Cerebellar cortex (tissue), 1 donor: ENCODE results near the gene ALDH2.
"Not testable (repeated sequence)": the region's sequence is repeated elsewhere in the genome, so short reads cannot be mapped to it uniquely, and the experiment has no call there.

ENCODE experiments used
- DNase-seq: peaks from one replicate; pipeline ENCODE4 v3.0.0-alpha.2; 2015; ENCODE audit warnings: low spot score

The ALDH2 gene

GRCh38 chr12:111827907-111828306, 61.2 kb downstream of the ALDH2 start:
- DNase-seq = no peak

GRCh38 chr12:111828338-111828979, 61.7 kb downstream of the ALDH2 start:
- DNase-seq = no peak

- DNase-seq = not testable (repeated sequence)
Measured at GRCh38 chr12:111829635-111830034, 62.9 kb downstream of the ALDH2 start.

- DNase-seq = not testable (repeated sequence)
Measured at GRCh38 chr12:111834740-111835386, 68.1 kb downstream of the ALDH2 start.

- DNase-seq = not testable (repeated sequence)
Measured at GRCh38 chr12:111835531-111836181, 68.9 kb downstream of the ALDH2 start.

- DNase-seq = no peak
Measured at GRCh38 chr12:111838353-111838752, 71.6 kb downstream of the ALDH2 start.

- DNase-seq = no peak
Measured at GRCh38 chr12:111840807-111841206, 74.1 kb downstream of the ALDH2 start.

- DNase-seq = no peak
Measured at GRCh38 chr12:111841236-111841749, 74.6 kb downstream of the ALDH2 start.

GRCh38 chr12:111841750-111842555, 75.2 kb downstream of the ALDH2 start, which contains the start of gene MAPKAPK5:
TSS of gene MAPKAPK5 (plus strand) at chr12:111842228. CDS start at chr12:111842734, 506 bp downstream.
- DNase-seq = peak; percentile 92

GRCh38 chr12:111842556-111843396, 76.0 kb downstream of the ALDH2 start:
- no peak for DNase-seq

GRCh38 chr12:111846016-111846415, 79.3 kb downstream of the ALDH2 start:
- DNase-seq = peak; percentile 32

GRCh38 chr12:111850526-111850925, 83.8 kb downstream of the ALDH2 start:
- DNase-seq = no peak

- DNase-seq = no peak
Measured at GRCh38 chr12:111858186-111858585, 91.5 kb downstream of the ALDH2 start.

- DNase-seq = no peak
Measured at GRCh38 chr12:111858778-111859177, 92.0 kb downstream of the ALDH2 start.

GRCh38 chr12:111864913-111865312, 98.2 kb downstream of the ALDH2 start:
- DNase-seq = no peak
